Measurements from ENCODE around the gene GDPD5.
"Not testable (repeated sequence)": the region's sequence is repeated elsewhere in the genome, so short reads cannot be mapped to it uniquely, and the experiment has no call there.

GDPD5 gene

DNA sequence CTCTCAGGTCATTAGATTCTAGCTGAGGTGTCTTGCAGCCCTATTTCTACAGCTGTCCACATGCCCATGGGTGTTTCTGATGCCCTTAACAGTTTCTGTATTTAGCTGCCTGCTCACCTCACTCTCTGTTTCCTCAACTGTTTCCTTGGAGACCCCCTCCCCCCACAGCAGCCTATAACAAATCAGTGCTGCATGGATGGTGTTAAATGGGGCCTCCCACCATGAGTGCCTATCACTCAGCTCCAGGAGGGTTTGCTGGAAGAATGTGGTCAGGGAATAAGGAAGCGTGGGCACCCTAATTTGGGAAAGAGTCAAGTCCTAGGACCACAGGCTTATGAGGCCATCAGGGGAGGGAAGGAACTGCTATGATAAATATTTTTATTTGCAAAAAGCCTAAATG lies 101.3 kb downstream of the GDPD5 start:
- no peak for DNase-seq

DNA sequence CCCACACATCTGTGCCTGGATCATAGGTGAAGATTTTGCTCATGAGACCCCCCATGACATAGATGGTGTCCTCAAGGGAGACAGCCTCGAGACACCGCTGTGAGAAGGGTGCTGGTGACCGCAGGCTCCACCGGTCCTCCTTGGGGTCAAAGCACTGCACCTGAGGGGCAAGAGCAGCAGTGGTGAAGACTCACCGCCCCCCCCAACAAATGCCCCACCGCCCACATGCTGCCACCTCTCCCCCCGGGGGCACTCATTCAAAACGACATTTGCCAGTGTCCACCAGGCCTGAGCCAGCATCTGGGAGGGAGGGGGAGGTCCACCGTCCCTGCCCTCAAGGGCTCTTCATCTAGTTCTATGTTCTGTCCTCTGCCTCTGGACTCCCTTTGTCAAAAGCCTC lies 102.0 kb downstream of the GDPD5 start:
- DNase-seq = no peak

DNA sequence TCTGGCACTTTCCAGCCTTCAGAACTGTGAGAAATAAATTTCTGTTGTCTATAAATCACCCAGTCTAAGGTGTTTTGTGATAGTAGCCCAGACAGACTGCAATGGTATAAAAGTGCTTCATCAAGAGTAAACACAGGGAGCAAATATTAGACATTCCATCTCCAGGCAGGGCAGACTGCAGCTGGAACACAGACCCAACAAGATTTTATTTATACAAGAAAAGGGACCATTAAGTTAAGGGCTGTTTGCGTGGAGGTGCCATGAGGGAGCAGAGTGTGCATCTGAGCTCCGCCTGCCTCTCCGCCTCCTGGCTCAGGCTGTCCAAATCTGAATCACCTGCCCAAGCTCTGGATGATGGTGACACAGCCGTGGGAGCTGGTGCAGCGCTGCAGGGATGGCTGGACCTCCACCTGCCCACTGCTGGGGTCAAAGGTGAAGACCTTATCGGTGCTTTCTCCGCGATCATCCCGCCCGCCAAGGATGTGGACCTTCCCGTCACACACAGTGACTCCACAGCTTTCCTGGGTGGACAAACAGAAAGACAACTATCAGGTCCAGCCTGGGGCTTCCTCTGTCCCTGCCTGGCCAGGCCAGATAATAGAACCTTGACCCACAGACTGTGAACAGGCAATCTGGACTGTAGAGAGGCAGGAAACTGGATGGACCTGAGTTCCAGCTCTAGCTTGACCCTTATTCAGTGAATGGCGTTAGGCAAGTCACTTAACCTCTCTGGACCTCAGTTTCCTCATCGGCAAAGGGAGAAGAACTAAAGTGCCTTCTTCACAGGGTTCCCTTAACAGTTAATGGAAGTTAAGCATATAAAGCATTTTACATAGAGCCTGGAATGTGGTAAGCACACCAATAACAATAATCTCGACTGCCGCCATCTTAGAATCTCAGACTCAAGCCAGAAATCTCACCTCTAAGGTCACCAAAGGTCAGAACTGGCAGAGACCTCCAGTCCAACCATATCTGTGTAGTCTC lies 103.2 kb downstream of the GDPD5 start:
- no peak for DNase-seq

GRCh38 chr11:75421902-75422247 lies 103.9 kb downstream of the GDPD5 start:
- no peak for DNase-seq

- no peak for DNase-seq
Measured at GRCh38 chr11:75421035-75421602, 104.6 kb downstream of the GDPD5 start.

GRCh38 chr11:75420224-75421034 lies 105.3 kb downstream of the GDPD5 start:
- DNase-seq = no peak

DNA sequence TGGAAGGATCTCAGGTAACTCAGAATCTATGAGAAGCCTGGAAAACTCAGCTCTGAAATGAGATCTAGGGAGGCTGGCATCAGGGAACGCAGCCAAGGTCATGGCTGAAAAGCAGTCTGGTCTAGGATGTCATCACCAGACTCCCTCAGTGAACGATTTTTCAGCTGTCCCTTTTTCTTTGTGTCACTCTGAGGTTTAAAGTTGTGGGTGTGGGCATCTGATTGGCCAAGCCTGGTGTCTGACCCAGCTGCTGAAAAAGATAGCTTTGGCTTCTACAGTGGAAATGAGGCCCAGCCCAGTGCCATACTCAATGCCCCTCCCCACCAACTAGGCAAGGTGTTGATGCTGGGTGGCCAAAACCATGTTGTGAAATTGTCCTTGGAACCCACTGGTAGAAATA lies 111.9 kb downstream of the GDPD5 start:
- DNase-seq = no peak

DNA sequence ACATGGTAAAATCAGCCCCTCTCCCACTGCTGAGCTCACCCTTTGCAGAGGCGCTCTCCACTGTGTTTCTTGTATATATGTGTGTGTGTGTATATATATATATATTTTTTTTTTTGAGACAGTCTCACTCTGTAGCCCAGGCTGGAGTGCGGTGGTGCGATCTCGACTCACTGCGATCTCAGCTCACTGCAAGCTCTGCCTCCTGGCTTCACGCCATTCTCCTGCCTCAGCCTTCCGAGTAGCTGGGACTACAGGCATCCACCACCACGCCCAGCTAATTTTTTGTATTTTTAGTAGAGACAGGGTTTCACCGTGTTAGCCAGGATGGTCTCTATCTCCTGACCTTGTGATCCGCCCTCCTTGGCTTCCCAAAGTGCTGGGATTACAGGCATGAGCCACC lies 112.6 kb downstream of the GDPD5 start:
- DNase-seq = not testable (repeated sequence)

DNA sequence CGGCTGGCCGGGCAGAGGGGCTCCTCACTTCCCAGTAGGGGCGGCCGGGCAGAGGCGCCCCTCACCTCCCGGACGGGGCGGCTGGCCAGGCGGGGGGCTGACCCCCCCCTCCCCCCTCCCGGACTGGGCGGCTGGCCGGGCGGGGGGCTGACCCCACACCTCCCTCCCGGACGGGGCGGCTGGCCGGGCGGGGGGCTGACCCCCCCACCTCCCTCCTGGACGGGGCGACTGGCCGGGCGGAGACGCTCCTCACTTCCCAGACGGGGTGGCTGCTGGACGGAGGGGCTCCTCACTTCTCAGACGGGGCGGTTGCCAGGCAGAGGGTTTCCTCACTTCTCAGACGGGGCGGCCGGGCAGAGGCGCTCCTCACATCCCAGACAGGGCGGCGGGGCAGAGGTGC lies 115.8 kb downstream of the GDPD5 start:
- DNase-seq = not testable (repeated sequence)

DNA sequence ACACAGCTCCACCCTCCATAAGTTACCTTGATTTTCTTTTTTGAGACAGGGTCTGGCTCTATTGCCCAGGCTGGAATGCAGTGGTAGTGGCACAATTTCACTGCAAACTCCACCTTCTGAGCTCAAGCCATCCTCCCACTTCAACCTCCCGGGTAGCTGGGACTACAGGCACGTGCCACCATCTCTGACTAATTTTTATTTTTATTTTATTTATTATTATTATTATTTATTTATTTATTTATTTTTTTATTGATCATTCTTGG lies 116.9 kb downstream of the GDPD5 start:
- no peak for DNase-seq

DNA sequence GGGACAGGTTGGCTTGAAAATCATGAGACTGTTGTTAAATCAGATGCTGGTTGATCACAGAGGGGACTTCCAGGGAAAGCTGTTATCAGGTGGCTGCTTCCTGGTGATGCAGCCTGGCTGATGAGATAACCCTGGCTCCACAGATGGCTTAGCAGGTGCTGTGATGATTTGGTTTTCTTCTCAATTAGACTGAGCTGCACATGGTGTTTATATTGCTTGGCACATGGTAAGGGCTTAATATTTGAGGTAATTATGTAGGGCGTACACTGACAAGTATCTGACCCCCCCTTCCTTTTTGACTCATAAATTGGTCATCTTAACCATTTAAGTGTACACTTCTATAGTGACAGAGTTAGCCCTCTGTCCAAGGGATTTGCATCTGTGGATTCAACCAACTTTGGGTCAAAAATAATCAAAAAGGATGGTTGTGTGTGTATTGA lies 119.4 kb downstream of the GDPD5 start:
- DNase-seq = no peak

GRCh38 chr11:75403983-75404658 lies 121.6 kb downstream of the GDPD5 start:
- DNase-seq = no peak

- DNase-seq = no peak
Measured at GRCh38 chr11:75403037-75403436, 122.7 kb downstream of the GDPD5 start.

- no peak for DNase-seq
Measured at GRCh38 chr11:75402002-75402773, 123.6 kb downstream of the GDPD5 start.

DNA sequence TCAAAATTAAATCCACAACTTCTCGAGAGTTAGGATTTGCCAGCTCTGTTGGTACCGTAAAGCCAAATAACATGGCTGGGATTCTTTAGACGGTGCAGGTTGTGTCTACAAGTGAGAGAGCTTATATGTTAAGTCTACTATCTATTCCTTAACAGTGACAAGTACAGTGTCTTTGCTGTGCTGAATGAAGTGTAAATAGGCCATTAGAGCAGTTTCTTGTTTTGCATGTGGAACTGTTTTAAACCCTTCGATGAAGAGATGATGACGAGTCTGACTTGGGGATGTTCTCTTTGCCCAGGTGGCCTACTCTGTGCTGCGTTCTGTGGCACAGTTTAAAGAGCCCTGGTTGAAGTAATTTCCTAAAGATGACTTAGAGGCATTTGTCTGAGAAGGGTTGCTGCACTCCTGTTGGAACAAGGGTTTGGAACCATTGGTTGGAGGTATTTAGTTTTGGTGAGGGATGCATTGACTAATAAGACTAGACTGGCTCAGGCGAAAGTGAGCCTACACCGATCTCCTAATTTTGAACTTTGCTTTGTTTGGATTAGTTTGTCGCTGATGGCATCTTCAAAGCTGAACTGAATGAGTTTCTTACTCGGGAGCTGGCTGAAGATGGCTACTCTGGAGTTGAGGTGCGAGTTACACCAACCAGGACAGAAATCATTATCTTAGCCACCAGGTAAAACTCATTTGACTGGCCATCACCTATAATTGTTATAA lies 125.4 kb downstream of the GDPD5 start:
- DNase-seq = no peak

DNA sequence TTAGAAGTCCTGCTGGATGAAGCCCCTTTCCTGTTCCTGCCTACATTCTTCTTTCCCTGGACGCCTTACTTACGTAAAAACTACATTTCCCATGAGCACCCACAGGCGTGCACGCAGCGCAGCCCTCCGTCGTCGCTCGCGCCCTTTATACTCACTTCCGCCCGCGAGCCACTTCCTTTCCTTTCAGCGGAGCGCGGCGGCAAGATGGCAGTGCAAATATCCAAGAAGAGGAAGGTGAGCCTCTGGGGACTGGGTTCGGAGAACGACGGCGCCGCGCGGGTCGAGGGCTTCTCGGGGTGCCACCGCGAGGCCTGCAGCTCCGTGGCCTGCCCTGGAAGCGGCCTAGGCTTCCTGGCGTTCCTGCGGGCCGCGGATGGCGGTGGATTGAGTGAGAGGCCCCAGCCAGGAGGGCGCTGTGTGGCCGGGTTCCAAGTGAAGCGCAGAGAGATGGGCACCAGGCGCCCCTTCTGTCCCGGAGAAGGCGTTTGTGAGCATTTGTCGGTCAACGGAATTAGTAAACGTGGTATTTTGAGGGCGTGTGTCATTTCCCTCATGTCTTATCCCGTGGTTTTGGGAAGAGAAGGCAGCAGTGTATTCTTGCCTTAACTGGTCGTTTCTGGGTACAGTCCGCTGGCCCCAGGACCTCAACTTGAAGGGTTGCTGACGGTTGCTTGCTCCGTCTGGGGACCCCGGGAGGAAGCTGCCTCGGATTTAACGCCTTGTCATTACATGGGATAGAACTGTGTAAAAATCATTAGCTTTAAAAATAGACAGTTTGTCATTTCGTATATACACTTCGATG lies 126.2 kb downstream of the GDPD5 start, which contains the start of gene RPS3:
Gene RPS3 (plus strand): TSS at position 175 of the 802 bp plus-strand sequence. CDS start 30 bp downstream, at position 205.
- peak; percentile 95 for DNase-seq

GRCh38 chr11:75398906-75399305 lies 126.8 kb downstream of the GDPD5 start:
- no peak for DNase-seq

DNA sequence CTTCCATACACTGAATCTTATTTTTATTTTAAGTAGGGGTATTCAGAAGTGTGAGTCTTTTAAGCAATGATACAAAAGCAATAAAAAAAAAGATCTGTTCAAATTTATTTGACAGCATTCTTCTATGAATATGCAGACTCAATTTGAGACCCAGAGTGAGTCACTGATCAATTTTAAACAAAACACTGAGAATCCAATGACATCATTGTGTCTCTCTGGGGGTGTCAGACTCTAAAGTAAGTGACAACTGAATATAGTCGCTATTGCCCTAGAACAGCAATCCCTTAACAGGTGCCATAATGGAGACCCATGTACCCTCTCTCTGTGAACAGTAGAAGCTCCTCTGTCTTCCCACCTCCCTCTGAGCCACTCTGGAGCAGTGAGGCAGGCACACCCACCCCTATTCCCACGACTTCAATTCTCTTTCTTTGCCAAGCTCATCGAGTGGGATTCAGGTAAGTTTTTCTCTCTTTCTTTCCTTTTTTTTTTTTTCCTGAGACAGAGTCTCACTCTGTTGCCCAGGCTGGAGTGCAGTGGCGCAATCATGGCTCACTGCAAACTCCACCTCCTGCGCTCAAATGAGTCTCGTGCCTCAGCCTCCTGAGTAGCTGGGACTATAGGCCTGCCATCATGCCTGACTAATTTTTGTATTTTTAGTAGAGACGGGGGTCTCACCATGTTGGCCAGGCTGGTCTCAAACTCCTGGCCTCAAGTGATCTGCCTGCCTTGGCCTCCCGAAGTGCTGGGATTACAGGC lies 131.5 kb downstream of the GDPD5 start:
- DNase-seq = no peak

GRCh38 chr11:75389925-75390324 lies 135.8 kb downstream of the GDPD5 start:
- DNase-seq = no peak

- DNase-seq = no peak
Measured at GRCh38 chr11:75389276-75389605, 136.5 kb downstream of the GDPD5 start.

All from suppressor macrophage treated with lipopolysaccharide for 4 hours (primary cell).